HG02981 (cell line): ENCODE measurements around the gene NRN1L.

Source experiments
- ATAC-seq: cut with Tn5 transposase; IDR thresholded peaks from one replicate; pipeline ENCODE4 v1.9.1; 2021; ENCODE audit warnings: mild to moderate bottlenecking, moderate library complexity; ENCODE audit not compliant: unreplicated experiment

Gene NRN1L

GRCh38 chr16:67934306-67935100 lies 49.8 kb downstream of the NRN1L start:
- no peak for ATAC-seq

- no peak for ATAC-seq
These were observed 50.4 kb downstream of the NRN1L start for GRCh38 chr16:67935101-67935401.

DNA sequence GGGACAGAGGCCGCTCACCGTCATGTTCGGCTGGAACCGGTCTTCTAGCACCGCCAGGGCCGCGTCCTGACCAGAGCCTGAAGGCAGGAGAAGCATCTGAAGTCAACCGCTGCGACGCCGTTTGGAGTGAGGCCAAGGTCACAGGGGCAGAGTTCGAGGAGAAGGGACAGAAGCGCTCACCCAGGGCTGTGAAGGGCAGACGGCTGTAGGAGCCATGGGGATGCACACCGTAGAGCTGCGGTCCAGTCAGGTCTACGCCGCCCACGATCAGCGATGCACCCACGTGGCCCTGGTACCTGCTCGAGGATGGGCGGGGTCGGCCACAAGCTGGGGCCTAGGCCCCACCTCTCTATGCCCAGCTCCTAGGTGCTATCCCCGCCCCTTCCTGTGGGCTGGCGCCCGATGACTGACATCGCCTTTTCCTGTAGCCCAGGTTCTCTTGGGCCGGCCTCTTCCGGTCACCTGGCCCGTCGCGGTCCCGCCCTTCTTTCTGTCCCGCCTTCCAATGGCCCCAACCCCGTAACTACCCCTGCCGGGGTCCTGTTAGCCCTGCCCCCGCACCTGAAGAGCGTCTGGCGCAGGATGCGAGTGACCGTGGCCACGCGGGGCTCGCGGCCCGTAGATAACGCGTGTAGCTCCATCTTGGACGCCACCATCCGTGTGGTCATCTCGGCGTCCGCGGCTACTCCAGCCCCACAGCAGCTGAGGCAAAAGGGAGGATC lies 50.9 kb downstream of the NRN1L start:
- ATAC-seq = peak; percentile 89
